CD4-positive, alpha-beta T cell treated with Interferon gamma for 1 hour (primary cell): ENCODE results near the gene YES1.
"Not testable (repeated sequence)": the region's sequence is repeated elsewhere in the genome, so short reads cannot be mapped to it uniquely, and the experiment has no call there.

Experiments used
- DNase-seq: peaks from one replicate; pipeline ENCODE4 v3.0.0-alpha.2; 2020

Gene YES1

DNA sequence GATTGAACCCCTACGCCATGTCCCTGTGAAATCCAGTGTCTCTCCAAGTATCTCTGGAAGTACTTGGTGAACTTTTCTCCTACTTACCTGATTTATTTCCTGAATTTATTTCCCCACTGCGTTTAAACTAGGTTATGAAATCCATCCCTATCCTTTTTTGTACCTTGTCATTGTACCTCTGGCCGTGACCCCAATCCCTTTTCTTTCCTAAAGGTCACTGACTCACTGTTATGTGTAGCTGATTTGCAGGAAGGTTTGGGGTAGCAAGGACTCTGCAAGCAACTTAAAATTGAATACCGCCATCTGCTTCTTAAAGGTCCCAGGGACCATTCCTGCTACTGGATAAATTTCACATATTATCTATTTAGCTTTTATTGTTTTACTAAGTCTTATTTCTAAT is 95.0 kb downstream of the YES1 start:
- DNase-seq: no peak

- no peak for DNase-seq
Observed at GRCh38 chr18:715626-716025, 96.4 kb downstream of the YES1 start.

- DNase-seq: no peak
Observed at GRCh38 chr18:713135-713490, 98.9 kb downstream of the YES1 start.

- peak; percentile 81 for DNase-seq
Observed at GRCh38 chr18:712401-713134, 99.5 kb downstream of the YES1 start, which contains the start of gene ENOSF1. Gene ENOSF1, minus strand, starts transcription at chr18:712630. Its CDS starts 43 bp downstream, at chr18:712587.

DNA sequence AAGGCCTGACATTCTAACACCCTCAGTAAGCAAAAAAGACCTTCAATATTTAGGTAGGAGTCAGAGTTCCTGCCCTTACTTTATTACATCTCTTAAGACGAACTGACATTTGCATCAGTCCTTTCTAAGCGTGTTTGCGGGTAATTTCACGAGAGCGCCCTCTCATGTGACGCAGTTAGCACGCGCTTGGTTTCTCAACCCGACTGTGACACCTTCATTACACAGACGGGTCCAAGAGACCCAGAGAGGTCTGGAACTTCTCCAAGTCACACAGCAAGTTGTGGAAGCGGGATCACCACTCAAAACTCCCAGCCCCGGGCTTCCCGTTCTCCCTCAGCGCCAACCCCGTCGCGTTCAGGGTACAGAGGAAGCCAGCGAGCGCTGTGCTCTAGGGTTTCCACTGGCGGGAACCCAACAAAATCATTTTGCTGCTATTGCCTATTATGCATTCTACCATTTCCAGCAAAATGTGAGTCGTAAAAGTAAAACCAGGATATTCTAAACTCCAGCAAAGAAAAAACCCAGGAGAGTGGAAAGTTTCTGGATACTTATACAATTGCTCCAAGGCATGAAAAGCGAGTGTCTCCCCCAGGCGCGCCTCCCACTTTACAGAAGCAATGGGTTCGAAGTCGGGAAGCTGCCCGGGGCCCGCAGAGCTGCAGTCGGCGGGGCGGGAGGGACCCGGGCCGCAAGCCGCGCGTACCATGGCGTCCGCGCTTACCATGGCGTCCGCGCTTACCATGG is 100.2 kb downstream of the YES1 start:
- peak; percentile 80 for DNase-seq

DNA sequence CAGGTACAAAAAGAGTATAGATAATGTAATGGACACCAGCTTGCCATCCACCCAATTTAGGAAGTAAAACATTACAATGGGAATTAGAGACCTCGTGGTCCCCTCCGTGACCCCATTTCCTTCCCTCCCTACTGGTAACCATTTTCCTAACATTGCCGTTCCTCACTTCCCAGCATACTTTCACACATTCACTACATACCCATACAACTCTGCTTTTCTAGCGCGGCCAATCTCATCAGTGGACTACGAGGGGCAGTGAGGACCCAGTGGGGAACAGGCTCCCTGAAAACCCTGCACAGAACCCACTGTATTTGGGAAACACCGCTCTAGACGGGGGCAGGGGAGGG is 100.8 kb downstream of the YES1 start:
- DNase-seq: no peak

DNA sequence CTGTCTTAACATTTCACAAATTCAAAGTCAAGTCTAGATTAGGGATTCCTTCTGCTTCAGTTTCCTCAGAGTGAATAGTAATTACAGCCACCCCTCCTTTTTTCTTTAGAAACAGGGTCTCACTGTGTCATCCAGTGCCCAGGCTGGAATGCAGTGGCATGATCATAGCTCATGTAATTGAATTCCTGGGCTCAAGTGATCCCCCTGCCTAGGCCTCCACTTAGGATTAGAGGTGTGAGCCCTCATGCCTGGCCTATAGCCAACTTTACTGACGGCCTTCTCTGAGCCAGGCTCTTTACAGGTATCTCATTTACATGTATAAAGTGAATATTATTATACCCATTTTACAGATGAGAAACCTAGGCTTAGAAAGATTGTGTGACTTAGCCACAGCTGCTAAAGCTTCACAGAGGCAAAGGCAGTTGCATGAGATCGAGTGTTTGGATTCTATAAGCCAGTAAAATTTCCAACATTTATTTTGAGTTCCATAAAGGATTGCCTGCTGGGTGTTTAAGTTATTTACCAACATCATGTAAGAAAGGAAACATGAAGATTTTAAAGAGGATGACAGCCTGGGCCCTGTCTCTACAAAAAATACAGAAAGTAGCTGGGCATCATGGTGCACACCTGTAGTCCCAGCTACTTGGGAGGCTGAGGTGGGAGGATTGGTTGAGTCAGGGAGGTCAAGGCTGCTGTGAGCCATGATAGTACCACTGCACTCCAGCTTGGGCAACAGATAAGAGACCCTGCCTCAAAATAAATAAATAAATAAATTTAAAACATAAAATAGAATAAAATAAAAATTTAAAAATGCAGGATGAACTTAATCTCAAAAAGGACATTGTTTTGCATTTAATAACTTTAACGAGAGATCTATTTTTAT is 101.4 kb downstream of the YES1 start:
- DNase-seq: no peak

GRCh38 chr18:709771-710170 is 102.3 kb downstream of the YES1 start:
- DNase-seq: no peak

DNA sequence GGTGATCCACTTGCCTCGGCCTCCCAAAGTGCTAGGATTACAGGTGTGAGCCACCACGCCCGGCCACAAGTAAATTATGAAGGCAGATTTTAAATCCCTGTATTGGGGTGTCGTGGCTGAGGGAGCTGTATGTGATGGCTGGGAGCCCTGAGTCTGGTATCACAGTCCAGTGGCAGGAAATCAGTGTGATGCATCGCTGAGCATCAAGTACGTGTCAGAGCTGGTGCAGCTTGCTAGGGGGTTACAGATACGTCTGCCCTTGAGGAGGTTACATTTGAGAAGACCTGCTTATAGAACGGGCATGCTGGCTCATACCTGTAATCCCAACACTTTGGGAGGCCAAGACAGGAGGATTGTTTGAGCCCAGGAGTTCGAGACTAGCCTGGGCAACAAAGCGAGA is 103.9 kb downstream of the YES1 start:
- DNase-seq: no peak

DNA sequence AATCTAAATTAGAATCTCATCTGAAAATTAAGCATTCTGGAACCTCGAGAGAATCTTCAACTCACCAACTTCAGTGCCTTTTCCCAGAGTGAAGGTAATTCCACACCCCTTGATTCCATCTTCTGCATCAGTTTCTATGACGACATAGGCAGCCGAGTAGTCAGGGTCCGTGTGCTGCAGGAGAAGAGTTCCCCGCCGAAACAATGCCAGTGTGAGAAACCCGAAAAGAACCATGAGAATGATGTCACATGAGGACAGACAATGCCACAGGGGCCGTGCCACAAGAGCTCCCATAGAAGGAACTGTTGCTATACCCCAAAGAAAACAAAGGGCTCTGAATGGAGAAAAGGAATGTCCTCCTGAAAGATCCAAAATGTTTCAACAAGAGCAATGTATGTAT is 105.6 kb downstream of the YES1 start:
- no peak for DNase-seq

- no peak for DNase-seq
Observed at GRCh38 chr18:703213-703967, 108.7 kb downstream of the YES1 start.

DNA sequence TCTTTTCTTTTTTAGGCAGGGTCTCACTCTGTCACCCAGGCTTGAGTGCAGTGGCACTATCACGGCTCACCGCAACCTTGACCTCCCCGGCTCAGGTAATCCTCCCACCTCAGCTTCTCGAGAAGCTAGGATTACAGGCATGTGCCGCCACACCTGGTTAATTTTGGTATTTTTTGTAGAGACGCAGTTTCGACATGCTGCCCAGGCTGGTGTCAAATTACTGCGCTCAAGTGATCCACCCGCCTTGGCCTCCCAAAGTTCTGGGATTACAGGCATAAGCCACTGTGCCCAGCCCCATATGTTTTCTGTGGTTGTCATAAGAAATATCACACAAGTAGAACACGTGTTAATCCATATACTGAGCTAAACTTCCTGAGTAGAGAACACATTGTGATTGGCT is 114.2 kb downstream of the YES1 start:
- no peak for DNase-seq

DNA sequence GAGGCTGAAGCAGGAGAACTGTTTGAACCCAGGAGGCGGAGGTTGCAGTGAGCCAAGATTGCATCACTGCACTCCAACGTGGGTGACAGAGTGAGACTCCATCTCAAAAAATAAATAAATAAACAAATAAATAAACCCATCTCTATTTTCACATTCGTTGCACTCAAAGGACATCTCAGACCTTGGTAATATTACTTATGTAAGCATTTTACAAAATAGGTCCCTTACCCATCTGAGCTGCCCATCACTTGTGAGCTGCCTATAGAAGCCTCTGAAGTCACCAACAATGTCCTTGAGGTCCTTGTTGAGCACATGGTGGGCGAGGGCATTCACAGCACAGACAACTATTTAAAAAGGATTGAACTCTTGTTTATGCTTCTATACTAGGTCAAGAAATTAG is 115.0 kb downstream of the YES1 start:
- no peak for DNase-seq

- no peak for DNase-seq
Observed at GRCh38 chr18:693466-694187, 118.4 kb downstream of the YES1 start.

GRCh38 chr18:692824-693223 is 119.2 kb downstream of the YES1 start:
- no peak for DNase-seq

DNA sequence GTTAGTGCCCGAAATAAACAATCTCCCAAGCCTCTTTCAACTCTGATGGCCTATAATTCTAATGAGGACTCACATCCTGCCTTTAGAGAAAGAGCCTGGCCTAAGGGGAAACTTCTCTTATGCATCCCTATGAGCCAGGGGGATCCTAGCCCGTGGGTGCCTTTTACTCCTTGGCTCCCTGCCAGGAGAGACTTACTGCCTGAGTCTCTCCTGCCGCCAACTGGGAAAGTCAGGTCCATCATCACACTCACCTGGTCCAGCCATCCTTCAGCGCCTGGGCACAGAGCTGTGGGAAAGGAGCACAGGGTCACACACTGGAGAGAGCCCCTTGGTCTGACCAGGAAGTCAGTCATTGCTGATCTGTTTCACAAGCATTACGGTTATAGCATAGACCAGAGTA is 123.7 kb downstream of the YES1 start:
- no peak for DNase-seq

GRCh38 chr18:686339-687111 is 125.5 kb downstream of the YES1 start:
- no peak for DNase-seq

DNA sequence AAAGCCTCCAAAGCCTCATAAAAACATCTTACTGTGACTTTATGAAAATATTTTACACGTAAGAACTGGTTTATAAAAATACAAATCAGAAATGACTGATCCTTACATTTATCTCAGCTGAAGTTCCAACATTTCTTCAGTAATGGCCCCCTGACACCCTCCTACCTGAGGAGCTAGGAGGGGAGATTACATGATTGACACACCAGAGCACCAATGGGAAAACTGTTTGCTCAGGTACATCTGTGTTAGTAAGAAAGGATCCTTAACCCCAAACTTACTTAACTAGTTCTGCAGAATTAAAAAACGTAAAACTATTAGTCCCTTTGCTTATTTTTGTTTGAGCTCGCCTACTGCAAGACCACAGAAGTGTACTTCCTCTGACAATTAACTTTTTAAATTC is 126.6 kb downstream of the YES1 start:
- DNase-seq: no peak

DNA sequence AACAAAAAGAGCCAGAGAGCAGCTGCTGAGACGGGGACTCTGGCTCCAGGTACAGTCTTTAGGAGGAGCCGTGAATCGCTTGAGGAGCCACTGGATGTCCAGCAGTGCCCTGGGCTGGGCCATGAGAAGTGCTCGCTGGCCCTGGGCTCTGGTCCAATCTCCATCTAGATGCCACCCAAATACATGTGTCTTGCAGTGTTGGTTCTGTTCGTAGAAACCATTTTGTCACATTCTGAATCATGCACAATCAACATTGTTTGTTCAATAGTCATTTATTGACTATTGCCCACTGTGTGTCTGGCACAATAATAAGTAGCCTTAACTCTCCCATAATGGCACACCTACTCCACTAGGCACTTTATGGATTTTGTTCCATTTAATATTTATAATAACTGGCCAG is 128.5 kb downstream of the YES1 start:
- no peak for DNase-seq

- no peak for DNase-seq
Observed at GRCh38 chr18:682833-683232, 129.2 kb downstream of the YES1 start.

- DNase-seq: not testable (repeated sequence)
Observed at GRCh38 chr18:682416-682815, 129.6 kb downstream of the YES1 start.
